ENCODE measurements around the gene SPDYC.
"Not testable (repeated sequence)": the region's sequence is repeated elsewhere in the genome, so short reads cannot be mapped to it uniquely, and the experiment has no call there.

Gene SPDYC

DNA sequence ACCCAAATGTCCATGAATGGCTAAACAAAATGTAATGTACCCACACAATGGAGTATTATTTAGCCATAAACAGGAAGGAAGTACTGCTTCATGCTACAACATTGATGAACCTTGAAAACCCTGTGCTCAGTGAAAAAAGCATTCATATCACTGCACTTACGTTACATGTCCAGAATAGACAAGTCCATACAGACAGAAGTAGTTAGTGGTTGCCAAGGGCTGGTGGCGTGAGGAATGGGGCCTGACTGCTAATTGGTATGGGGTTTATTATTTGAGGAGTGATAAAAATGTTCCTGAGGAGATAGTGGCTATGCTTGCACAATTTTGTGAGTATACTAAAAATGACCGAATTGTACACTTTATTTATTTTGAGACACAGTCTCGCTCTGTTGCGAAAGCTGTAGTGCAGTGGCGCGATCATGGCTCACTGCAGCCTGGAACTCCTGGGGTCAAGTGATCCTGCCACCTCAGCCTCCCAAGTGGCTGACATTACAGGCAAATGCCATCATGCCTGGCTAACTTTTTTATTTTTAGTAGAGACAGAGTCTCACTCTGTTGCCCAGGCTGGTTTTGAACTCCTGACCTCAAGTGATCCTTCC, 28.0 kb upstream of the SPDYC start:
- no peak for ATAC-seq (ENCODE audit: low read depth)
- Histone ChIP-seq H3K27ac (ENCODE audit: poor library complexity, severe bottlenecking) (no peak overlapping the region), H3K9me3 (ENCODE audit: severe bottlenecking) (peaks cover under 1% of the 10 kb centered on the region), H3K4me3 (ENCODE audit: severe bottlenecking) (no peak overlapping the region), H3K27me3 (ENCODE audit: insufficient read depth, poor library complexity, severe bottlenecking) (no peaks in the 10 kb centered on the region), H3K36me3 (ENCODE audit: low read depth) (no peaks in the 10 kb centered on the region), H3K4me1 (ENCODE audit: insufficient read depth, poor library complexity, severe bottlenecking) (peaks cover 3% of the 10 kb centered on the region)
- TF ChIP-seq, protein P1, sequence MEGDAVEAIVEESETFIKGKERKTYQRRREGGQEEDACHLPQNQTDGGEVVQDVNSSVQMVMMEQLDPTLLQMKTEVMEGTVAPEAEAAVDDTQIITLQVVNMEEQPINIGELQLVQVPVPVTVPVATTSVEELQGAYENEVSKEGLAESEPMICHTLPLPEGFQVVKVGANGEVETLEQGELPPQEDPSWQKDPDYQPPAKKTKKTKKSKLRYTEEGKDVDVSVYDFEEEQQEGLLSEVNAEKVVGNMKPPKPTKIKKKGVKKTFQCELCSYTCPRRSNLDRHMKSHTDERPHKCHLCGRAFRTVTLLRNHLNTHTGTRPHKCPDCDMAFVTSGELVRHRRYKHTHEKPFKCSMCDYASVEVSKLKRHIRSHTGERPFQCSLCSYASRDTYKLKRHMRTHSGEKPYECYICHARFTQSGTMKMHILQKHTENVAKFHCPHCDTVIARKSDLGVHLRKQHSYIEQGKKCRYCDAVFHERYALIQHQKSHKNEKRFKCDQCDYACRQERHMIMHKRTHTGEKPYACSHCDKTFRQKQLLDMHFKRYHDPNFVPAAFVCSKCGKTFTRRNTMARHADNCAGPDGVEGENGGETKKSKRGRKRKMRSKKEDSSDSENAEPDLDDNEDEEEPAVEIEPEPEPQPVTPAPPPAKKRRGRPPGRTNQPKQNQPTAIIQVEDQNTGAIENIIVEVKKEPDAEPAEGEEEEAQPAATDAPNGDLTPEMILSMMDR (IDR thresholded peaks at IDR 0.05; ENCODE audit: poor library complexity, severe bottlenecking) = no peak
- no peak for DNase-seq (ENCODE audit: low spot score)

DNA sequence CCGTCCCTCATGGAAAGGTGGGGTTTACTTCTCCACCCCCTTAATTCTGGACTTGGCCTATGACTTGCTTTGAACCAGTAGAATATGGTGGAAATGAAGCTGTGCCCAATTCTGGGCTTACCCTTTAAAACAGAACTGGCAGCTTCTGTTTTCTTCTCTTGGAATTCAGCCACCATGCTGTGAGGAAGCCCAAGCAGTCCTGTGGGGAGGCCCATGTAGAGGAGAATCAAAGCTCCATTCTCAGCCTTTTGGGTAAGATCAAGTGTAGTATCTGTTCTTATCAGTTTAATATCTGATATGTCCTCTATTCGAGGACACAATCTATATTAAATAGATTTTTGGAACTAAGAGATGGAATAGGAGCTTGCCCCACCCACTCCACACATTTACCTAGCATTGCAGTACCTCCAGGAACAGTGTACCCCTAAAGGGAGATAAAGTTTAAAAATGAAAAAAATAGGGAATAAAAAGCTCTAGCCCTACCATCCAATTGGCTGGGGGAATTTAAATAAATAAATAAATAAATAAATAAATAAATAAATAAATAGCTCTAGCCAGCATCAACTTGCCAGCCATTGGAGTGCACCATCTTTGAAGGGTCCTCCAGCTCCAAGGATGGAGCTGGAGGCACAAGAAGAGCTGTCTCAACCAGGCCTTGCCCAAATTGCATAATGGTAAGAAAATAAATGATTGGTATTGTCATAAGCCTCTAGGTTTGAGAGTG, 22.5 kb upstream of the SPDYC start:
- no peaks in the 10 kb centered on the region for H3K27me3 ChIP-seq (ENCODE audit: insufficient read depth, poor library complexity, severe bottlenecking)
- ATAC-seq (ENCODE audit: low read depth) (no peak), DNase-seq (ENCODE audit: low spot score) (no peak)
- peaks cover 12% of the 10 kb centered on the region for H3K4me1 ChIP-seq (ENCODE audit: insufficient read depth, poor library complexity, severe bottlenecking)
- no peak overlapping the region for H3K4me3 ChIP-seq (ENCODE audit: severe bottlenecking)
- H3K36me3 ChIP-seq (ENCODE audit: low read depth) = no peaks in the 10 kb centered on the region
- TF ChIP-seq, protein P1 (IDR thresholded peaks at IDR 0.05; ENCODE audit: poor library complexity, severe bottlenecking) = no peak
- no peak overlapping the region for H3K27ac ChIP-seq (ENCODE audit: poor library complexity, severe bottlenecking)
- H3K9me3 ChIP-seq (ENCODE audit: severe bottlenecking) = peaks cover 3% of the 10 kb centered on the region

DNA sequence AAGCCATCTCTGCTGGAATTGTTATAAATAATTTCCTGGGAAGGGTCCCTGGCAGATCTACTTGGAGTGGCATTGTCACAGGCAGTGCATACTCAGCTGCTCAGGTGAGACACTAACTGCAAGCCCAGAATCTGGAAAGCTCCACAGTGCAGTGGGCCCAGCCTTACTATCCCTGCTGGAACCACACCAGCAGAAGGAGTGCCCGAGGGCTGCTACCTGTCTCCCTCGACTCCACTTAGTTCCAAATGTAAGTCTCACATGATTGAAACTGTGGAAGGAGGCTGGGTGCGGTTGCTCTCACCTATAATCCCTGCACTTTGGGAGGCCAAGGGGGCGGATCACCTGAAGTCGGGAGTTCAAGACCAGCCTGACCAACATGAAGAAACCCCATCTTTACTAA, 21.4 kb upstream of the SPDYC start:
- no peak for DNase-seq (ENCODE audit: low spot score)

DNA sequence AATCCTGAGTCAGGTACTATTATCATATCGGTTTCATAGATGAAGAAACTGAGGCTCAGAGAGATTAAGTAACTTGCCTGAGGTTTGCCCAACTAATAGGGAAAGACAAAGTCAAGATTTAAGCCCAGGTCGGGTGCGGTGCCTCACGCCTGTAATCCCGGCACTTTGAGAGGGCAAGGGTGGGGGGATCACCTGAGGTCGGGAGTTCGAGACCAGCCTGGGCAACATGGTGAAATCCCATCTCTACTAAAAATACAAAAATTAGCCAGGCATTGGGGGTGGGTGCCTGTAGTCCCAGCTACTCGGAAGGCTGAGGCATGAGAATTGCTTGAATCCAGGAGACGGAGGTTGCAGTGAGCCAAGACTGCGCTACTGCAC, 19.9 kb upstream of the SPDYC start:
- not testable (repeated sequence) for DNase-seq (ENCODE audit: low spot score); H3K27me3 ChIP-seq (ENCODE audit: insufficient read depth, poor library complexity, severe bottlenecking); ATAC-seq (ENCODE audit: low read depth); H3K9me3 ChIP-seq (ENCODE audit: severe bottlenecking); H3K4me3 ChIP-seq (ENCODE audit: severe bottlenecking); H3K36me3 ChIP-seq (ENCODE audit: low read depth)
- Histone ChIP-seq H3K27ac (ENCODE audit: poor library complexity, severe bottlenecking) (peak overlapping the region; percentile 4), H3K4me1 (ENCODE audit: insufficient read depth, poor library complexity, severe bottlenecking) (peaks cover 12% of the 10 kb centered on the region)

More for the DNA sequence above, 21.4 kb upstream of the SPDYC start:
- Histone ChIP-seq H3K27me3 (ENCODE audit: insufficient read depth, poor library complexity, severe bottlenecking) (no peaks in the 10 kb centered on the region), H3K4me3 (ENCODE audit: severe bottlenecking) (no peak overlapping the region), H3K36me3 (ENCODE audit: low read depth) (no peaks in the 10 kb centered on the region), H3K9me3 (ENCODE audit: severe bottlenecking) (peaks cover 3% of the 10 kb centered on the region), H3K4me1 (ENCODE audit: insufficient read depth, poor library complexity, severe bottlenecking) (peaks cover 12% of the 10 kb centered on the region), H3K27ac (ENCODE audit: poor library complexity, severe bottlenecking) (no peak overlapping the region)
- TF ChIP-seq, protein P1 (IDR thresholded peaks at IDR 0.05; ENCODE audit: poor library complexity, severe bottlenecking) = no peak
- ATAC-seq (ENCODE audit: low read depth) = no peak

DNA sequence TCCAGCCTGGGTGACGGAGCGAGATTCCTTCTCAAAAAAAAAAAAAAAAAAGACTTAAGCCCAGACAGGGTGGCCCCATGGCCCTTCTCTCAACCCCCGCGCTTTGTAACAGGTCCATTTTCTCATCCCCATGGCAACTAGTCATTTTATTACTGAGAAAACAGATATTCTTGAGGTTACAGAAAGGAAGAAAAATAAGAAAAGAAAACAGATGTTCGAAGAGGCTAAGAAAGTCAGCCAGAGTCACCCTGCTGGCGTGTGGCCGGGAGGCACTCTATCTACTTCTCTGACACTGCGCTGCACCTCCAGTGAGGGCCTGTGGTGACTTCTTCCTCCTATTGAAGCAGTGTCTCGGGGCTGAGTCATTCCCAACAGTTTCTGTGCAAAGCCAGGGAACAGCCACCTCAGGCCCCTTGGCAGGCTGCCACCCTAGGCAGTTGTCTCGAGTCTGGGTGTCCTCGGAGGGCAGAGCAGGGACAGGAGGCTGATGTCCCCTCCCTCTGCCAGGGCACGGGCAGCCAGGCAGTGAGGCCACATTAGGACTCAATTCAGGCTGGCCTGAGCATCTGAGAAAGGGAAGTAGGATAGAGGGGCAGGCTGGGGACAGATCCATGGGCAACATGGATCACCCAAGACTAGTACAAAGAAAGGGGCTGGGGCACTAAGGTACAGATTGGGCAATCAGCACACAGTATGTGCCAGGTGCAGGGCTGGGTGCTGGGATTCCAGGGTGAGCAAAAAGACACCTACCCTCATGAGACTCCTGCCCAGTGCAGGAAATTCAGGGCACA, 19.3 kb upstream of the SPDYC start:
- TF ChIP-seq, protein P1 (IDR thresholded peaks at IDR 0.05; ENCODE audit: poor library complexity, severe bottlenecking) = no peak
- no peak for DNase-seq (ENCODE audit: low spot score)
- H3K9me3 ChIP-seq (ENCODE audit: severe bottlenecking) = peaks cover 3% of the 10 kb centered on the region
- peak; percentile 84 for ATAC-seq (ENCODE audit: low read depth)
- peaks cover 12% of the 10 kb centered on the region for H3K4me1 ChIP-seq (ENCODE audit: insufficient read depth, poor library complexity, severe bottlenecking)
- no peaks in the 10 kb centered on the region for H3K36me3 ChIP-seq (ENCODE audit: low read depth)
- peak overlapping the region; percentile 4 for H3K27ac ChIP-seq (ENCODE audit: poor library complexity, severe bottlenecking)
- no peaks in the 10 kb centered on the region for H3K27me3 ChIP-seq (ENCODE audit: insufficient read depth, poor library complexity, severe bottlenecking)
- H3K4me3 ChIP-seq (ENCODE audit: severe bottlenecking) = no peak overlapping the region
